Measurements from ENCODE around the gene KLK13. TPM values are rescaled to one million over a fixed set of nuclear protein-coding genes. Genes with fewer than 3 reads are reported as not detected.

The KLK13 gene
- polyA plus RNA-seq, 1 donor (not counting 4 experiments of a cell fraction or from before 2014, with no cell fraction given) = 2.0 TPM

GRCh38 chr19:51084505-51084904 is 19.6 kb upstream of the KLK13 start:
- Histone ChIP-seq H3K9me1 (ENCODE audit: control insufficient read depth, extremely low read depth, insufficient read depth, low read length) (no peaks in the 10 kb centered on the region), H3K9ac (ENCODE audit: control insufficient read depth, extremely low read depth, insufficient read depth, low read length) (no peak overlapping the region), H3K4me1 (ENCODE audit: control insufficient read depth, extremely low read depth, insufficient read depth, low read length) (peaks cover 4% of the 10 kb centered on the region), H3K27me3 (ENCODE audit: control insufficient read depth, extremely low read depth, insufficient read depth, low read length) (no peaks in the 10 kb centered on the region), H3K79me2 (ENCODE audit: control insufficient read depth, insufficient read depth, low read length) (no peaks in the 10 kb centered on the region), H2AFZ (ENCODE audit: control insufficient read depth, low read length) (no peak overlapping the region), H4K20me1 (ENCODE audit: control insufficient read depth, extremely low read depth, insufficient read depth, low read length) (no peaks in the 10 kb centered on the region), H3K36me3 (ENCODE audit: control insufficient read depth in 2 of 2, extremely low read depth in 1 of 2, insufficient read depth in 2 of 2, low read length in 2 of 2) (no peaks in the 10 kb centered on the region), H3K9me3 (ENCODE audit: control insufficient read depth, low read depth, low read length) (no peaks in the 10 kb centered on the region), H3K27ac (ENCODE audit: control insufficient read depth, insufficient read depth, low read length) (no peak overlapping the region), H3K4me3 (ENCODE audit: control insufficient read depth in 2 of 3, extremely low read depth in 1 of 3, insufficient read depth in 2 of 3, low read depth in 1 of 3, low read length in 3 of 3) (no peak overlapping the region), H3K4me2 (ENCODE audit: control insufficient read depth, extremely low read depth, insufficient read depth, low read depth, low read length) (no peak overlapping the region)
- dilution Hi-C loops (cut with MboI; ENCODE audit: extremely low pct_ligation_motif_present, low sequenced_read_pairs) = no loop called here
- no peak for TF ChIP-seq EZH2 (IDR thresholded peaks at IDR 0.05; ENCODE audit: low read length)
- TF ChIP-seq, protein P1, sequence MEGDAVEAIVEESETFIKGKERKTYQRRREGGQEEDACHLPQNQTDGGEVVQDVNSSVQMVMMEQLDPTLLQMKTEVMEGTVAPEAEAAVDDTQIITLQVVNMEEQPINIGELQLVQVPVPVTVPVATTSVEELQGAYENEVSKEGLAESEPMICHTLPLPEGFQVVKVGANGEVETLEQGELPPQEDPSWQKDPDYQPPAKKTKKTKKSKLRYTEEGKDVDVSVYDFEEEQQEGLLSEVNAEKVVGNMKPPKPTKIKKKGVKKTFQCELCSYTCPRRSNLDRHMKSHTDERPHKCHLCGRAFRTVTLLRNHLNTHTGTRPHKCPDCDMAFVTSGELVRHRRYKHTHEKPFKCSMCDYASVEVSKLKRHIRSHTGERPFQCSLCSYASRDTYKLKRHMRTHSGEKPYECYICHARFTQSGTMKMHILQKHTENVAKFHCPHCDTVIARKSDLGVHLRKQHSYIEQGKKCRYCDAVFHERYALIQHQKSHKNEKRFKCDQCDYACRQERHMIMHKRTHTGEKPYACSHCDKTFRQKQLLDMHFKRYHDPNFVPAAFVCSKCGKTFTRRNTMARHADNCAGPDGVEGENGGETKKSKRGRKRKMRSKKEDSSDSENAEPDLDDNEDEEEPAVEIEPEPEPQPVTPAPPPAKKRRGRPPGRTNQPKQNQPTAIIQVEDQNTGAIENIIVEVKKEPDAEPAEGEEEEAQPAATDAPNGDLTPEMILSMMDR (optimal IDR thresholded peaks at IDR 0.05 in 1 of 3, IDR thresholded peaks at IDR 0.05 in 1 of 3, conservative IDR thresholded peaks at IDR 0.05 in 1 of 3; ENCODE audit: extremely low read depth in 1 of 3, insufficient read depth in 2 of 3, low read length in 3 of 3) = no peak
- FAIRE-seq (no peak), DNase-seq (ENCODE audit: low read depth, low spot score) (no peak)

GRCh38 chr19:51083783-51084182 is 18.9 kb upstream of the KLK13 start:
- H3K27me3 ChIP-seq (ENCODE audit: control insufficient read depth, extremely low read depth, insufficient read depth, low read length) = no peaks in the 10 kb centered on the region
- H3K36me3 ChIP-seq (ENCODE audit: control insufficient read depth in 2 of 2, extremely low read depth in 1 of 2, insufficient read depth in 2 of 2, low read length in 2 of 2) = no peaks in the 10 kb centered on the region
- H3K9ac ChIP-seq (ENCODE audit: control insufficient read depth, extremely low read depth, insufficient read depth, low read length) = no peak overlapping the region
- no peak for FAIRE-seq
- no peaks in the 10 kb centered on the region for H3K79me2 ChIP-seq (ENCODE audit: control insufficient read depth, insufficient read depth, low read length)
- TF ChIP-seq EZH2 (IDR thresholded peaks at IDR 0.05; ENCODE audit: low read length) = no peak
- TF ChIP-seq, protein P1 (optimal IDR thresholded peaks at IDR 0.05 in 1 of 3, IDR thresholded peaks at IDR 0.05 in 1 of 3, conservative IDR thresholded peaks at IDR 0.05 in 1 of 3; ENCODE audit: extremely low read depth in 1 of 3, insufficient read depth in 2 of 3, low read length in 3 of 3) = no peak
- no peak overlapping the region for H3K4me3 ChIP-seq (ENCODE audit: control insufficient read depth in 2 of 3, extremely low read depth in 1 of 3, insufficient read depth in 2 of 3, low read depth in 1 of 3, low read length in 3 of 3)
- no peak for DNase-seq (ENCODE audit: low read depth, low spot score)
- no peak overlapping the region for H3K4me2 ChIP-seq (ENCODE audit: control insufficient read depth, extremely low read depth, insufficient read depth, low read depth, low read length)
- dilution Hi-C loops (cut with MboI; ENCODE audit: extremely low pct_ligation_motif_present, low sequenced_read_pairs) = no loop called here
- peaks cover 4% of the 10 kb centered on the region for H3K4me1 ChIP-seq (ENCODE audit: control insufficient read depth, extremely low read depth, insufficient read depth, low read length)
- no peaks in the 10 kb centered on the region for H4K20me1 ChIP-seq (ENCODE audit: control insufficient read depth, extremely low read depth, insufficient read depth, low read length)
- no peaks in the 10 kb centered on the region for H3K9me1 ChIP-seq (ENCODE audit: control insufficient read depth, extremely low read depth, insufficient read depth, low read length)
- H2AFZ ChIP-seq (ENCODE audit: control insufficient read depth, low read length) = no peak overlapping the region
- H3K27ac ChIP-seq (ENCODE audit: control insufficient read depth, insufficient read depth, low read length) = no peak overlapping the region
- no peaks in the 10 kb centered on the region for H3K9me3 ChIP-seq (ENCODE audit: control insufficient read depth, low read depth, low read length)

All from keratinocyte (primary cell).